Measurements from ENCODE around the gene SPDYC.
"Not testable (repeated sequence)": the region's sequence is repeated elsewhere in the genome, so short reads cannot be mapped to it uniquely, and the experiment has no call there.

The SPDYC gene

GRCh38 chr11:65131417-65131776 is 38.6 kb upstream of the SPDYC start:
- no peak for DNase-seq
- peaks cover 90% of the 10 kb centered on the region for H3K36me3 Mint-ChIP-seq (ENCODE audit: low read depth)
- peaks cover 30% of the 10 kb centered on the region for H3K4me1 Mint-ChIP-seq (ENCODE audit: low read depth)
- H3K9me3 Mint-ChIP-seq = no peaks in the 10 kb centered on the region
- no peaks in the 10 kb centered on the region for H3K27me3 Mint-ChIP-seq
- H3K27ac Mint-ChIP-seq = peak overlapping the region; percentile 99
- no peak overlapping the region for H3K4me3 Mint-ChIP-seq

- Mint-ChIP-seq H3K27ac (peak overlapping the region; percentile 99), H3K27me3 (no peaks in the 10 kb centered on the region), H3K4me1 (ENCODE audit: low read depth) (peaks cover 33% of the 10 kb centered on the region)
These were observed 38.2 kb upstream of the SPDYC start for GRCh38 chr11:65131895-65132237.

GRCh38 chr11:65132238-65132987 is 37.6 kb upstream of the SPDYC start:
- H3K4me1 Mint-ChIP-seq (ENCODE audit: low read depth) = peaks cover 33% of the 10 kb centered on the region
- peak overlapping the region; percentile 99 for H3K27ac Mint-ChIP-seq
- H3K9me3 Mint-ChIP-seq = no peaks in the 10 kb centered on the region
- DNase-seq = no peak
- H3K27me3 Mint-ChIP-seq = no peaks in the 10 kb centered on the region
- peak overlapping the region; percentile 97 for H3K4me3 Mint-ChIP-seq
- H3K36me3 Mint-ChIP-seq (ENCODE audit: low read depth) = peaks cover 80% of the 10 kb centered on the region

More at GRCh38 chr11:65131895-65132237, 38.2 kb upstream of the SPDYC start:
- DNase-seq = no peak
- Mint-ChIP-seq H3K36me3 (ENCODE audit: low read depth) (peaks cover 86% of the 10 kb centered on the region), H3K4me3 (no peak overlapping the region), H3K9me3 (no peaks in the 10 kb centered on the region)

- Mint-ChIP-seq H3K4me1 (ENCODE audit: low read depth) (peaks cover 33% of the 10 kb centered on the region), H3K27ac (peak overlapping the region; percentile 99), H3K9me3 (no peaks in the 10 kb centered on the region), H3K4me3 (peak overlapping the region; percentile 97), H3K27me3 (no peaks in the 10 kb centered on the region), H3K36me3 (ENCODE audit: low read depth) (peaks cover 73% of the 10 kb centered on the region)
- DNase-seq = peak; percentile 73
These were observed 36.9 kb upstream of the SPDYC start for GRCh38 chr11:65132988-65133700.

- peak overlapping the region; percentile 97 for H3K4me3 Mint-ChIP-seq
- peak overlapping the region; percentile 99 for H3K27ac Mint-ChIP-seq
- no peak for DNase-seq
- no peaks in the 10 kb centered on the region for H3K9me3 Mint-ChIP-seq
- H3K27me3 Mint-ChIP-seq = no peaks in the 10 kb centered on the region
- peaks cover 67% of the 10 kb centered on the region for H3K36me3 Mint-ChIP-seq (ENCODE audit: low read depth)
- H3K4me1 Mint-ChIP-seq (ENCODE audit: low read depth) = peaks cover 33% of the 10 kb centered on the region
These were observed 36.3 kb upstream of the SPDYC start for GRCh38 chr11:65133724-65134123.

- Mint-ChIP-seq H3K27ac (peak within 1 kb of the TSS; percentile 99), H3K4me3 (peak within 1 kb of the TSS; percentile 97), H3K27me3 (no peaks in the 10 kb centered on the region), H3K4me1 (ENCODE audit: low read depth) (peaks cover 33% of the 10 kb centered on the region), H3K36me3 (ENCODE audit: low read depth) (peaks cover 60% of the 10 kb centered on the region), H3K9me3 (no peaks in the 10 kb centered on the region)
- peak; percentile 97 for DNase-seq
These were observed 35.6 kb upstream of the SPDYC start, which contains the start of gene SYVN1 for GRCh38 chr11:65134240-65134951. TSS of gene SYVN1 (minus strand) at chr11:65134519. CDS start at chr11:65133601, 918 bp downstream.

- peaks cover 54% of the 10 kb centered on the region for H3K36me3 Mint-ChIP-seq (ENCODE audit: low read depth)
- peak overlapping the region; percentile 99 for H3K27ac Mint-ChIP-seq
- no peaks in the 10 kb centered on the region for H3K27me3 Mint-ChIP-seq
- no peaks in the 10 kb centered on the region for H3K9me3 Mint-ChIP-seq
- H3K4me1 Mint-ChIP-seq (ENCODE audit: low read depth) = peaks cover 33% of the 10 kb centered on the region
- peak overlapping the region; percentile 97 for H3K4me3 Mint-ChIP-seq
- DNase-seq = peak; percentile 83
These were observed 34.9 kb upstream of the SPDYC start for GRCh38 chr11:65134952-65135632.

- peak overlapping the region; percentile 99 for H3K27ac Mint-ChIP-seq
- DNase-seq = no peak
- H3K4me3 Mint-ChIP-seq = peak overlapping the region; percentile 97
- H3K4me1 Mint-ChIP-seq (ENCODE audit: low read depth) = peaks cover 33% of the 10 kb centered on the region
- H3K27me3 Mint-ChIP-seq = no peaks in the 10 kb centered on the region
- H3K36me3 Mint-ChIP-seq (ENCODE audit: low read depth) = peaks cover 48% of the 10 kb centered on the region
- no peaks in the 10 kb centered on the region for H3K9me3 Mint-ChIP-seq
These were observed 34.3 kb upstream of the SPDYC start for GRCh38 chr11:65135633-65136145.

- Mint-ChIP-seq H3K4me1 (ENCODE audit: low read depth) (peaks cover 28% of the 10 kb centered on the region), H3K27ac (peak overlapping the region; percentile 86), H3K9me3 (no peaks in the 10 kb centered on the region), H3K27me3 (no peaks in the 10 kb centered on the region), H3K4me3 (peak overlapping the region; percentile 97), H3K36me3 (ENCODE audit: low read depth) (peaks cover 38% of the 10 kb centered on the region)
- DNase-seq = no peak
These were observed 33.4 kb upstream of the SPDYC start for GRCh38 chr11:65136515-65137096.

GRCh38 chr11:65141896-65142494 is 28.0 kb upstream of the SPDYC start:
- Mint-ChIP-seq H3K4me3 (no peak overlapping the region), H3K36me3 (ENCODE audit: low read depth) (no peaks in the 10 kb centered on the region), H3K9me3 (no peaks in the 10 kb centered on the region), H3K27ac (no peak overlapping the region), H3K4me1 (ENCODE audit: low read depth) (no peaks in the 10 kb centered on the region), H3K27me3 (no peaks in the 10 kb centered on the region)
- DNase-seq = no peak

- no peak for DNase-seq
- Mint-ChIP-seq H3K27ac (no peak overlapping the region), H3K27me3 (peaks cover 11% of the 10 kb centered on the region), H3K4me1 (ENCODE audit: low read depth) (peaks cover 7% of the 10 kb centered on the region), H3K9me3 (no peaks in the 10 kb centered on the region), H3K4me3 (no peak overlapping the region), H3K36me3 (ENCODE audit: low read depth) (no peaks in the 10 kb centered on the region)
These were observed 22.5 kb upstream of the SPDYC start for GRCh38 chr11:65147352-65148075.

GRCh38 chr11:65148657-65149056 is 21.4 kb upstream of the SPDYC start:
- H3K4me1 Mint-ChIP-seq (ENCODE audit: low read depth) = peaks cover 7% of the 10 kb centered on the region
- H3K9me3 Mint-ChIP-seq = no peaks in the 10 kb centered on the region

GRCh38 chr11:65150131-65150508 is 19.9 kb upstream of the SPDYC start:
- H3K27ac Mint-ChIP-seq; H3K4me3 Mint-ChIP-seq; H3K4me1 Mint-ChIP-seq (ENCODE audit: low read depth); H3K9me3 Mint-ChIP-seq; H3K36me3 Mint-ChIP-seq (ENCODE audit: low read depth); DNase-seq: not testable (repeated sequence)
- peaks cover 11% of the 10 kb centered on the region for H3K27me3 Mint-ChIP-seq

More at GRCh38 chr11:65148657-65149056, 21.4 kb upstream of the SPDYC start:
- Mint-ChIP-seq H3K27me3 (peaks cover 11% of the 10 kb centered on the region), H3K36me3 (ENCODE audit: low read depth) (no peaks in the 10 kb centered on the region), H3K4me3 (no peak overlapping the region), H3K27ac (no peak overlapping the region)
- DNase-seq = no peak

Measured in activated T-cell treated with anti-CD3 and anti-CD28 coated beads, Interleukin-2, amount 50 U/mL, for 24 hours (primary cell).